GM18517 (cell line): ENCODE data around the gene HTT-AS.
"Not testable (repeated sequence)": the region's sequence is repeated elsewhere in the genome, so short reads cannot be mapped to it uniquely, and the experiment has no call there.

ENCODE experiments used
- ATAC-seq: cut with Tn5 transposase; IDR thresholded peaks from one replicate; pipeline ENCODE4 v1.9.1; 2021; ENCODE audit warnings: mild to moderate bottlenecking, moderate library complexity; ENCODE audit not compliant: unreplicated experiment

The HTT-AS gene

GRCh38 chr4:3074078-3074845 lies at the start of gene HTT-AS, which contains the start of gene HTT:
TSS of gene HTT-AS (minus strand) at chr4:3074538.
TSS of gene HTT (plus strand) at chr4:3074681. CDS start at chr4:3074826, 145 bp downstream.
- ATAC-seq: peak; percentile 59

GRCh38 chr4:3123181-3123671 lies 48.9 kb upstream of the HTT-AS start:
- no peak for ATAC-seq

GRCh38 chr4:3122081-3122563 lies 47.8 kb upstream of the HTT-AS start:
- ATAC-seq: no peak

- no peak for ATAC-seq
Measured at GRCh38 chr4:3121596-3121995, 47.3 kb upstream of the HTT-AS start.

- ATAC-seq: no peak
Measured at GRCh38 chr4:3121110-3121509, 46.8 kb upstream of the HTT-AS start.

GRCh38 chr4:3119464-3119863 lies 45.1 kb upstream of the HTT-AS start:
- no peak for ATAC-seq

- no peak for ATAC-seq
Measured at GRCh38 chr4:3118312-3118711, 44.0 kb upstream of the HTT-AS start.

GRCh38 chr4:3116955-3117354 lies 42.6 kb upstream of the HTT-AS start:
- no peak for ATAC-seq

GRCh38 chr4:3115637-3116270 lies 41.4 kb upstream of the HTT-AS start:
- ATAC-seq: no peak

GRCh38 chr4:3114377-3114776 lies 40.0 kb upstream of the HTT-AS start:
- no peak for ATAC-seq

GRCh38 chr4:3112609-3113469 lies 38.5 kb upstream of the HTT-AS start:
- no peak for ATAC-seq

GRCh38 chr4:3112201-3112600 lies 37.9 kb upstream of the HTT-AS start:
- ATAC-seq: no peak

- no peak for ATAC-seq
Measured at GRCh38 chr4:3111461-3111860, 37.1 kb upstream of the HTT-AS start.

GRCh38 chr4:3108211-3108610 lies 33.9 kb upstream of the HTT-AS start:
- ATAC-seq: no peak

- ATAC-seq: no peak
Measured at GRCh38 chr4:3107691-3108121, 33.4 kb upstream of the HTT-AS start.

GRCh38 chr4:3107271-3107670 lies 32.9 kb upstream of the HTT-AS start:
- no peak for ATAC-seq

- peak; percentile 89 for ATAC-seq
Measured at GRCh38 chr4:3106339-3107186, 32.2 kb upstream of the HTT-AS start.

GRCh38 chr4:3098346-3098745 lies 24.0 kb upstream of the HTT-AS start:
- no peak for ATAC-seq

GRCh38 chr4:3096202-3096601 lies 21.9 kb upstream of the HTT-AS start:
- ATAC-seq: no peak

- ATAC-seq: not testable (repeated sequence)
Measured at GRCh38 chr4:3094701-3095100, 20.4 kb upstream of the HTT-AS start.
